WTC11 (cell line): Measurements from ENCODE around the gene EHMT1. TPM values are rescaled to one million over a fixed set of nuclear protein-coding genes. Genes with fewer than 3 reads are reported as not detected.

ENCODE experiments used
- ATAC-seq: fragments of 200-7000 bp; cut with Tn5 transposase; 2 replicates; pipeline ENCODE4 v1.10.0; 2021; ENCODE audit warnings: mild to moderate bottlenecking, moderate library complexity
- CTCF ChIA-PET: fragments of 300-600 bp; sonication (Branson Sonifier 250); formaldehyde crosslinking; loops from one replicate; lab custom pipeline; 2021; ENCODE audit warnings: antibody characterized with exemption; lab: Charles Lee
- POLR2A ChIA-PET: fragments of 350-600 bp; sonication (Branson Sonifier 250); formaldehyde crosslinking; loops from one replicate; lab custom pipeline; 2021; ENCODE audit warnings: antibody characterized with exemption; lab: Charles Lee
- DNase-seq: peaks from one replicate; pipeline ENCODE4 v3.0.0; 2021; ENCODE audit warnings: low spot score
- H3K27ac Mint-ChIP-seq: 2 replicates; pipeline ENCODE4 v1.8.0; 2021; ENCODE audit warnings: mixed read lengths
- H3K27me3 Mint-ChIP-seq: 2 replicates; pipeline ENCODE4 v1.8.0; 2021; ENCODE audit warnings: low read depth, mild to moderate bottlenecking, moderate library complexity, mixed read lengths
- H3K36me3 Mint-ChIP-seq: 2 replicates; pipeline ENCODE4 v1.8.0; 2021; ENCODE audit warnings: mixed read lengths
- H3K4me1 Mint-ChIP-seq: 2 replicates; pipeline ENCODE4 v1.8.0; 2022; ENCODE audit warnings: mixed read lengths
- H3K4me3 Mint-ChIP-seq: 2 replicates; pipeline ENCODE4 v1.8.0; 2021; ENCODE audit warnings: mild to moderate bottlenecking, moderate library complexity, mixed read lengths
- H3K9me3 Mint-ChIP-seq: 2 replicates; pipeline ENCODE4 v1.8.0; 2021; ENCODE audit warnings: mixed read lengths
- ATF2 ChIP-seq: sonication (generic); formaldehyde crosslinking; IDR thresholded peaks from 2 replicates; pipeline ENCODE4 v1.8.1; 2022; ENCODE audit warnings: low read depth, missing genetic modification reagents, borderline replicate concordance
- ELF4 ChIP-seq: sonication (generic); formaldehyde crosslinking; IDR thresholded peaks from 2 replicates; pipeline ENCODE4 v1.8.1; 2022; ENCODE audit warnings: low read depth, mild to moderate bottlenecking, moderate library complexity, missing genetic modification reagents
- EMX1 ChIP-seq: fragments of 250-450 bp; sonication (Bioruptor Pico); IDR thresholded peaks from 2 replicates; pipeline ENCODE4 v1.8.0; 2021; ENCODE audit warnings: mild to moderate bottlenecking
- GABPB1 ChIP-seq: sonication (generic); formaldehyde crosslinking; IDR thresholded peaks from 2 replicates; pipeline ENCODE4 v1.8.1; 2023; ENCODE audit warnings: mild to moderate bottlenecking, missing genetic modification reagents
- IRF2 ChIP-seq: sonication (generic); formaldehyde crosslinking; IDR thresholded peaks from 2 replicates; pipeline ENCODE4 v1.8.0; 2022; ENCODE audit warnings: low read depth, missing genetic modification reagents, borderline replicate concordance
- KAT7 ChIP-seq: sonication (generic); formaldehyde crosslinking; IDR thresholded peaks from 2 replicates; pipeline ENCODE4 v1.8.1; 2023; ENCODE audit warnings: missing genetic modification reagents, mild to moderate bottlenecking, borderline replicate concordance
- NR2C2 ChIP-seq: sonication (generic); formaldehyde crosslinking; IDR thresholded peaks from 2 replicates; pipeline ENCODE4 v1.8.0; 2022; ENCODE audit warnings: mild to moderate bottlenecking, missing genetic modification reagents
- SMAD3 ChIP-seq: sonication (generic); formaldehyde crosslinking; IDR thresholded peaks from 2 replicates; pipeline ENCODE4 v1.8.0; 2022; ENCODE audit warnings: missing genetic modification reagents, mild to moderate bottlenecking, borderline replicate concordance
- SOX15 ChIP-seq: fragments of 250-450 bp; sonication (Bioruptor Pico); IDR thresholded peaks from 2 replicates; pipeline ENCODE4 v1.9.0; 2021; ENCODE audit warnings: mild to moderate bottlenecking
- SP1 ChIP-seq: sonication (generic); formaldehyde crosslinking; conservative IDR thresholded peaks from 2 replicates; pipeline ENCODE4 v1.8.1; 2022; ENCODE audit warnings: missing genetic modification reagents
- TCF7 ChIP-seq: sonication (generic); formaldehyde crosslinking; IDR thresholded peaks from 2 replicates; pipeline ENCODE4 v1.8.0; 2022; ENCODE audit warnings: mild to moderate bottlenecking, low read depth, missing genetic modification reagents, moderate library complexity
- USF2 ChIP-seq: sonication (generic); formaldehyde crosslinking; IDR thresholded peaks from 2 replicates; pipeline ENCODE4 v1.8.1; 2023; ENCODE audit warnings: mild to moderate bottlenecking, missing genetic modification reagents, moderate library complexity
- ZNF121 ChIP-seq: sonication (generic); formaldehyde crosslinking; IDR thresholded peaks from 2 replicates; pipeline ENCODE4 v1.8.0; 2023; ENCODE audit warnings: missing genetic modification reagents
- ZNF219 ChIP-seq: sonication (generic); formaldehyde crosslinking; IDR thresholded peaks from 2 replicates; pipeline ENCODE4 v1.8.0; 2023; ENCODE audit warnings: missing genetic modification reagents, mild to moderate bottlenecking, borderline replicate concordance
- ZNF671 ChIP-seq: fragments of 250-450 bp; sonication (Bioruptor Pico); IDR thresholded peaks from 2 replicates; pipeline ENCODE4 v1.8.0; 2021; ENCODE audit warnings: mild to moderate bottlenecking
- total RNA-seq: library from RNA; stranded (reverse); gene quantifications from 3 replicates; pipeline ENCODE4 v1.2.3, GENCODE V29; 2021
- TF ChIP-seq, protein P1 (sequence below): sonication (generic); formaldehyde crosslinking; IDR thresholded peaks from 2 replicates; pipeline ENCODE4 v1.8.1; 2022; ENCODE audit warnings: mild to moderate bottlenecking, moderate library complexity, missing genetic modification reagents
- TF ChIP-seq, protein P2 (sequence below): sonication (generic); formaldehyde crosslinking; IDR thresholded peaks from 2 replicates; pipeline ENCODE4 v1.8.0; 2023; ENCODE audit warnings: missing genetic modification reagents
- TF ChIP-seq, protein P3 (sequence below): sonication (generic); formaldehyde crosslinking; IDR thresholded peaks from 2 replicates; pipeline ENCODE4 v1.8.1; 2023; ENCODE audit warnings: mild to moderate bottlenecking, missing genetic modification reagents, moderate library complexity

The EHMT1 gene
- total RNA-seq, 1 experiment from 2014 or later = 170 TPM

DNA sequence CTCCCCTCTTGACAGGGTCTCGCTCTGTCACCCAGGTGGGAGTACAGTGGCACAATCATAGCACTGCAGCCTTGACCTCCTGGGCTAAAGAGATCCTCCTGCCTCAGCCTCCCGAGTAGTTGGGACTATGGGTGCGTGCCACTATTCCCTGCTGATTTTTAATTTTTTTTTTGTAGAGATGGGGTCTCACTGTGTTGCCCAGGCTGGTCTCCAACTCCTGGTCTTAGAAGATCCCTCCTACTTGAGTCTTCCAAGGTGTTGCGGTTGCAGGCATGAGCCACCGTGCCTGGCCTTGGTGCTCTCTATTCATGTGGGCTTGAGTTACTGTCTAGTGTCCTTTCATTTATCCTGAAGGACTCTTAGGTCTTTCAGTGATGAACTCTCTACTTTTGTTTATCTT is 24.1 kb downstream of the EHMT1 start:
- no peak overlapping the region for H3K4me3 Mint-ChIP-seq
- TF ChIP-seq SOX15 (CRISPR knock-in tag) (no peak), EMX1 (no peak), ATF2 (CRISPR knock-in tag) (no peak), TCF7 (CRISPR knock-in tag) (no peak), ZNF121 (CRISPR knock-in tag) (peak; percentile 77; the same call in 1 of the 2 replicates)
- TF ChIP-seq, protein P1, sequence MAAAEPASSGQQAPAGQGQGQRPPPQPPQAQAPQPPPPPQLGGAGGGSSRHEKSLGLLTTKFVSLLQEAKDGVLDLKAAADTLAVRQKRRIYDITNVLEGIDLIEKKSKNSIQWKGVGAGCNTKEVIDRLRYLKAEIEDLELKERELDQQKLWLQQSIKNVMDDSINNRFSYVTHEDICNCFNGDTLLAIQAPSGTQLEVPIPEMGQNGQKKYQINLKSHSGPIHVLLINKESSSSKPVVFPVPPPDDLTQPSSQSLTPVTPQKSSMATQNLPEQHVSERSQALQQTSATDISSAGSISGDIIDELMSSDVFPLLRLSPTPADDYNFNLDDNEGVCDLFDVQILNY (CRISPR knock-in tag) = no peak
- peaks cover 27% of the 10 kb centered on the region for H3K4me1 Mint-ChIP-seq
- ChIA-PET CTCF (interaction anchor here (0.6 to 3.3 kb wide), 2 partner anchors 9 to 30 kb away, joined by 5 to 11 read pairs; no protein-coding TSS in a partner anchor), POLR2A (interaction anchor here (0.6 kb wide), 1 partner anchor 19 kb away, joined by 6 read pairs; no protein-coding TSS in a partner anchor)
- ATAC-seq (no peak), DNase-seq (no peak)
- H3K27me3 Mint-ChIP-seq = no peaks in the 10 kb centered on the region; the same call in 1 of the 2 replicates
- H3K27ac Mint-ChIP-seq = no peak overlapping the region
- H3K36me3 Mint-ChIP-seq = peaks cover 12% of the 10 kb centered on the region
- H3K9me3 Mint-ChIP-seq = no peaks in the 10 kb centered on the region

GRCh38 chr9:137643921-137644320 is 25.1 kb downstream of the EHMT1 start:
- no peaks in the 10 kb centered on the region for H3K9me3 Mint-ChIP-seq
- H3K36me3 Mint-ChIP-seq = peaks cover 14% of the 10 kb centered on the region
- TF ChIP-seq ATF2 (CRISPR knock-in tag) = no peak
- TF ChIP-seq ZNF671 (CRISPR knock-in tag) = no peak
- no peak for TF ChIP-seq SMAD3 (CRISPR knock-in tag)
- TF ChIP-seq, protein P2, sequence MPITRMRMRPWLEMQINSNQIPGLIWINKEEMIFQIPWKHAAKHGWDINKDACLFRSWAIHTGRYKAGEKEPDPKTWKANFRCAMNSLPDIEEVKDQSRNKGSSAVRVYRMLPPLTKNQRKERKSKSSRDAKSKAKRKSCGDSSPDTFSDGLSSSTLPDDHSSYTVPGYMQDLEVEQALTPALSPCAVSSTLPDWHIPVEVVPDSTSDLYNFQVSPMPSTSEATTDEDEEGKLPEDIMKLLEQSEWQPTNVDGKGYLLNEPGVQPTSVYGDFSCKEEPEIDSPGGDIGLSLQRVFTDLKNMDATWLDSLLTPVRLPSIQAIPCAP = no peak
- TF ChIP-seq NR2C2 (CRISPR knock-in tag) = no peak
- TF ChIP-seq SP1 (CRISPR knock-in tag) = no peak
- TF ChIP-seq SOX15 (CRISPR knock-in tag) = no peak
- no peak for TF ChIP-seq IRF2
- TF ChIP-seq ZNF219 (CRISPR knock-in tag) = no peak
- TF ChIP-seq USF2 (CRISPR knock-in tag) = no peak
- TF ChIP-seq ELF4 (CRISPR knock-in tag) = no peak
- no peak for TF ChIP-seq GABPB1 (CRISPR knock-in tag)
- no peak for TF ChIP-seq KAT7 (CRISPR knock-in tag)
- TF ChIP-seq, protein P3, sequence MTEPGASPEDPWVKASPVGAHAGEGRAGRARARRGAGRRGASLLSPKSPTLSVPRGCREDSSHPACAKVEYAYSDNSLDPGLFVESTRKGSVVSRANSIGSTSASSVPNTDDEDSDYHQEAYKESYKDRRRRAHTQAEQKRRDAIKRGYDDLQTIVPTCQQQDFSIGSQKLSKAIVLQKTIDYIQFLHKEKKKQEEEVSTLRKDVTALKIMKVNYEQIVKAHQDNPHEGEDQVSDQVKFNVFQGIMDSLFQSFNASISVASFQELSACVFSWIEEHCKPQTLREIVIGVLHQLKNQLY = no peak
- peak overlapping the region; percentile 90 for H3K27ac Mint-ChIP-seq
- no peak overlapping the region for H3K4me3 Mint-ChIP-seq
- H3K27me3 Mint-ChIP-seq = no peaks in the 10 kb centered on the region
- ATAC-seq = no peak
- DNase-seq = no peak
- H3K4me1 Mint-ChIP-seq = peaks cover 27% of the 10 kb centered on the region
- CTCF ChIA-PET = interaction anchor here (0.7 kb wide), 1 partner anchor 32 kb away, joined by 4 read pairs; no protein-coding TSS in a partner anchor
- POLR2A ChIA-PET = no interaction called here
